Ovary (tissue), 9 donors: ENCODE results near the gene NNMT. TPM values are rescaled to one million over a fixed set of nuclear protein-coding genes. Genes with fewer than 3 reads are reported as not detected.

Experiments used
- DNase-seq, 5 donors: peaks; one replicate each; pipeline ENCODE4 v3.0.0-alpha.2; 2019 to 2020
- H3K27ac ChIP-seq, 2 donors: fragments of 200-600 bp; one replicate each; pipeline versions ENCODE4 v1.5.1 to v1.8.0; 2019 to 2022
- H3K27me3 ChIP-seq: fragments of 200-600 bp; one replicate; pipeline ENCODE4 v1.8.0; 2022
- H3K36me3 ChIP-seq: fragments of 200-600 bp; sonication (generic); one replicate; pipeline ENCODE4 v1.5.1; 2019
- H3K4me1 ChIP-seq: one replicate; pipeline ENCODE4 v1.8.1; 2013; ENCODE audit warnings: mild to moderate bottlenecking, moderate library complexity; ENCODE audit not compliant: insufficient read depth
- H3K4me3 ChIP-seq: fragments of 200-600 bp; sonication (generic); one replicate; pipeline ENCODE4 v1.5.1; 2017
- H3K9me3 ChIP-seq, 2 donors: fragments of 200-600 bp in 1 of 2; sonication (generic) in 1 of 2; one replicate each; pipeline versions ENCODE4 v1.5.1 to v1.8.1; 2013 to 2019; ENCODE audit warnings: mild to moderate bottlenecking in 1 of 2, moderate library complexity in 1 of 2
- EP300 ChIP-seq: sonication (generic); formaldehyde crosslinking; IDR thresholded peaks from one replicate; pipeline ENCODE4 v1.6.1; 2017; ENCODE audit warnings: antibody characterized with exemption
- POLR2A ChIP-seq: fragments of 450-650 bp; IDR thresholded peaks from one replicate; pipeline ENCODE4 v1.6.1; 2017; ENCODE audit warnings: antibody characterized with exemption, mild to moderate bottlenecking, moderate library complexity
- whole genome bisulfite sequencing, 3 donors: extraction: QIAGEN DNeasy Blood & Tissue Kit in 1 of 3; methylation state at CpG; one replicate each; pipeline versions ENCODE4 v1.1.5 to v1.1.7; 2013 to 2017; 5-methylcytosine and 5-hydroxymethylcytosine counted together
- intact Hi-C, 4 donors: fragments of 100-400 bp; cut with DNase I; formaldehyde crosslinking; loops; one replicate each; pipeline versions ENCODE4 v1.11.0 to v1.15.1; 2022 to 2023
- polyA plus RNA-seq, 2 donors: library from polyadenylated mRNA; stranded (reverse); fragments of 200-250 nt in 1 of 2; fragments of 350-450 nt in 1 of 2; fragmentation: Illumina TruSeq in 1 of 2; extraction: RNeasy Lipid Tissue Mini Kit (QIAGEN cat#74804) in 1 of 2; gene quantifications; one replicate each; pipeline ENCODE4 v1.2.3, GENCODE V29; 2013 to 2014
- total RNA-seq, 7 donors: library from RNA; depleted of rRNA in 2 of 7; stranded (reverse); fragments of >200 nt in 2 of 7; fragmentation: NEBNext Ultra II Directional in 3 of 7; extraction: Animal tissue kit (Norgen Biotek cat#: 25700) in 3 of 7; gene quantifications; one replicate each; pipeline versions ENCODE4 v1.1.0 to v1.2.4, GENCODE V29; 2016 to 2023
- TF ChIP-seq, protein P1 (sequence below), 3 donors: fragments of 450-650 bp in 2 of 3; fragments of 200-600 bp in 1 of 3; IDR thresholded peaks; one replicate each; pipeline versions ENCODE4 v1.5.1 to v1.8.0; 2016 to 2022; ENCODE audit warnings: antibody characterized with exemption in 3 of 3, mild to moderate bottlenecking in 1 of 3
- donor health status: DM: no; HTN: no; CAD: no; lungs with moderate emphysema.
- donor health status: DM: no; HTN: no; CAD: no.
- donor health status: Bipolar disorder and iron deficiency.
- donor health status: DM: yes; HTN: yes; CAD: no.
- donor health status: DM: no; HTN: no; CAD: no.
- donor health status: DM: yes; HTN: yes; CAD: no.

NNMT gene
- total and polyA plus RNA-seq, 9 donors, result 9.5 to 295 (median 129) TPM

GRCh38 chr11:114260077-114260476, 36.1 kb upstream of the NNMT start:
- Histone ChIP-seq H3K4me3 (no peak overlapping the region), H3K4me1 (peaks cover 8% of the 10 kb centered on the region), H3K36me3 (no peaks in the 10 kb centered on the region), H3K27ac (peak overlapping the region in 1 of 2 donors; percentile 57), H3K9me3 (no peaks in the 10 kb centered on the region), H3K27me3 (no peaks in the 10 kb centered on the region)
- whole genome bisulfite sequencing, 3 donors, result 90 to 94% (median 92%) methylated on average over 6 of the region's 6 CpGs
- intact Hi-C loops, result loop anchor here (2.0 to 10.0 kb wide), 8 partner anchors 199 to 365 kb away; partner anchors contain the start of gene ZBTB16 (in 1 of the 4)
- TF ChIP-seq, protein P1, sequence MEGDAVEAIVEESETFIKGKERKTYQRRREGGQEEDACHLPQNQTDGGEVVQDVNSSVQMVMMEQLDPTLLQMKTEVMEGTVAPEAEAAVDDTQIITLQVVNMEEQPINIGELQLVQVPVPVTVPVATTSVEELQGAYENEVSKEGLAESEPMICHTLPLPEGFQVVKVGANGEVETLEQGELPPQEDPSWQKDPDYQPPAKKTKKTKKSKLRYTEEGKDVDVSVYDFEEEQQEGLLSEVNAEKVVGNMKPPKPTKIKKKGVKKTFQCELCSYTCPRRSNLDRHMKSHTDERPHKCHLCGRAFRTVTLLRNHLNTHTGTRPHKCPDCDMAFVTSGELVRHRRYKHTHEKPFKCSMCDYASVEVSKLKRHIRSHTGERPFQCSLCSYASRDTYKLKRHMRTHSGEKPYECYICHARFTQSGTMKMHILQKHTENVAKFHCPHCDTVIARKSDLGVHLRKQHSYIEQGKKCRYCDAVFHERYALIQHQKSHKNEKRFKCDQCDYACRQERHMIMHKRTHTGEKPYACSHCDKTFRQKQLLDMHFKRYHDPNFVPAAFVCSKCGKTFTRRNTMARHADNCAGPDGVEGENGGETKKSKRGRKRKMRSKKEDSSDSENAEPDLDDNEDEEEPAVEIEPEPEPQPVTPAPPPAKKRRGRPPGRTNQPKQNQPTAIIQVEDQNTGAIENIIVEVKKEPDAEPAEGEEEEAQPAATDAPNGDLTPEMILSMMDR (IDR thresholded peaks at IDR 0.05), result no peak
- TF ChIP-seq POLR2A (no peak), EP300 (no peak)
- DNase-seq, result no peak

DNA sequence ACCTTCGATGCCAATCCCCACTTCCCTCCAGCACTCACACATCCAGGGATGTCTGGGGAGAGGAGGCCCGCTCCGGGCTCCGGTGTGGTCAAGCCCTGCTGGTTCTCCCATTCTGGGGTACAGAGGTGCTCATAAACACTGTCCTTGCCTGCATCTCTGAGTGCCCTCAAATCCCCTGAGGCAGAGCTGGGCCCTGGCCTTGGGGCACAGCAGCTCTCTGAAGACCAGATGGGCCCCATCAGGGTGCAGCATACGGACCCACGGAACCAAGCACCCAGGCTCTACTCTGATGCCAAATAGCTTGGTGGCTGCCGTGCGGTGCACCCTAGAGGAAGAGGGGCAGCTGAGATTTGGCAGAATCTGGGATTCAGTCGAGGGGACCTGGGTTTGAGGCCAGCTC, 35.7 kb upstream of the NNMT start:
- Histone ChIP-seq H3K4me1 (peaks cover 8% of the 10 kb centered on the region), H3K4me3 (no peak overlapping the region)

DNA sequence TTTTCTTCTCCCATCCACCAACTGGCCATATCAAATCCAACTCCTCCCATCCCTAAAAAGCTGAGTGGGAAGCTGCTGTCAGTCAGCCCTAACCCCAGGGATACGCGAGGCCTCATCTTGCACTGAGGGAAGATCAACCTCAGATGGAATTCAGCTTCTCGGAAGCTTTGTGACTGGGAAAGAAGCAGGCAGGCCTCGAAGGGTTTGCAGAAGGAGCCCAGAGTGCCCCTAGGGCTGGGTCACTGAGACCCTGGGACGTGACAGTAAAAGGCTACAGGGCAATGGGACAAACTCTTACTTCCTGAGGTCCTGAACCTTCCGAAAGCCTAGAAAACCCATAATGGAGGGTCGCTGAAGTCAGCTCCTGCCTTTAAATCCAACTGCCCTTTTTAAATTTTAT, 34.4 kb upstream of the NNMT start:
- H3K9me3 ChIP-seq, result no peaks in the 10 kb centered on the region
- intact Hi-C loops, result loop anchor here (2.0 to 10.0 kb wide), 9 partner anchors 201 to 367 kb away; partner anchors contain the start of gene ZBTB16 (in 1 of the 4)
- no peak for DNase-seq
- H3K4me1 ChIP-seq, result peaks cover 7% of the 10 kb centered on the region
- TF ChIP-seq POLR2A (no peak), EP300 (no peak)
- TF ChIP-seq, protein P1 (IDR thresholded peaks at IDR 0.05), result no peak
- no peaks in the 10 kb centered on the region for H3K27me3 ChIP-seq
- no peaks in the 10 kb centered on the region for H3K36me3 ChIP-seq
- no peak overlapping the region for H3K4me3 ChIP-seq
- 70 to 75% (median 70%) methylated on average over 7 of the region's 7 CpGs for WGBS, 3 donors
- no peak overlapping the region for H3K27ac ChIP-seq

More for the DNA sequence above, 35.7 kb upstream of the NNMT start:
- peak in 1 of 5 donors; percentile 52 for DNase-seq
- WGBS, 3 donors, result 51 to 61% (median 55%) methylated on average over 9 of the region's 9 CpGs
- TF ChIP-seq, protein P1 (IDR thresholded peaks at IDR 0.05), result no peak
- TF ChIP-seq POLR2A (no peak), EP300 (no peak)
- Histone ChIP-seq H3K9me3 (no peaks in the 10 kb centered on the region), H3K27me3 (no peaks in the 10 kb centered on the region), H3K36me3 (no peaks in the 10 kb centered on the region), H3K27ac (peak overlapping the region in 1 of 2 donors; percentile 57)
- intact Hi-C loops, result loop anchor here (2.0 to 10.0 kb wide), 8 partner anchors 200 to 366 kb away; partner anchors contain the start of gene ZBTB16 (in 1 of the 4)

DNA sequence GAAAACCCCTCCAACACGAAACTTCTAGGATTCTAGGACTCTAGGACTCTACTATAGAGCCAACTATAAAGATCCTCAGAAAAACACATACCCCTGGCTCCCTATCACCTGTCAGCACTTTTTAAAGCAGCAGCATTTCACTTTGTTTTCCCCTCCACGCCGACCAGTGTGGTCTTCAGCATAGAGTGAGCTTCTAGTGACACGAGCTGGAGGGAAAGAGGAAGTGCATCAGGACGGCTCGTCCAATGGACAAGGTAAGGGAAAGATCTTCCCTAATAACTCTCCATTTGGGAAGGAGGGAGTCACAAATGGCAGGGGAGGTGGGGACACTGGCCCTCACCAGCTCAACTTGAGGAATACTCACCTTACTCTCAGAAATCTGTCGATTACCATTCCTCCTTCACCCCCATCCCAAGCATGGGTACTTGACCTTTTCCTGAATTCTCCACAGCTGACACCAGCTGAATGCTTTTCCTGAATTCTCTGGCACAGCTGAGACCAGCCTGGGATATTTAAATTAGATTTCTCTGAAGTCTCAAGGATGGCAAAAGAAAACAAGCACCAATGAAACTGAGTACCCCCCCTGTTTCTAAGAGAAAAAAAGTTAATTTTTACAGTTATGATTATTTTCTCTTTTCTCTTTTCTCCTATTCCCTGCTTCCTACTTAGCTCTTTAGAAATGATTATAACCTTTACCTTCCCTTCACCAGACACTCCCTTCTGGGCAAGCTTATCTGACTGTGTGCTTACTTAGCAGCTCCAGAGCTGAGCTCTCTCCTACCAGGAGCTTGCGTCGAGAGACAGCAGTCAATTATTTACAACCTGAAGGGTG, 33.3 kb upstream of the NNMT start:
- no peak overlapping the region for H3K4me3 ChIP-seq
- no peaks in the 10 kb centered on the region for H3K36me3 ChIP-seq
- no peak overlapping the region for H3K27ac ChIP-seq
- peak in 1 of 5 donors; percentile 52 for DNase-seq
- H3K27me3 ChIP-seq, result peaks cover 3% of the 10 kb centered on the region
- TF ChIP-seq, protein P1 (IDR thresholded peaks at IDR 0.05), result peak; percentile 17 to 67 (median 35)
- no peak for TF ChIP-seq EP300
- peaks cover 5% of the 10 kb centered on the region for H3K4me1 ChIP-seq
- WGBS, 3 donors, result 18 to 19% (median 18%) methylated on average over 9 of the region's 9 CpGs
- intact Hi-C loops, result loop anchor here (2.0 to 10.0 kb wide), 7 partner anchors 206 to 368 kb away; partner anchors contain the start of gene ZBTB16 (in 1 of the 4)
- H3K9me3 ChIP-seq, result no peaks in the 10 kb centered on the region
